Muscle layer of duodenum (tissue), 2 donors: Measurements from ENCODE around the gene VSTM2B.
"Not testable (repeated sequence)": the region's sequence is repeated elsewhere in the genome, so short reads cannot be mapped to it uniquely, and the experiment has no call there.

ENCODE experiments used
- H3K27ac ChIP-seq: one replicate; pipeline ENCODE4 v1.7.0; 2013; ENCODE audit warnings: mild to moderate bottlenecking, low read length
- H3K27me3 ChIP-seq: one replicate; pipeline ENCODE4 v1.7.0; 2013; ENCODE audit warnings: low read depth, mild to moderate bottlenecking, control low read depth, low read length
- H3K36me3 ChIP-seq, 2 donors: one replicate each; pipeline ENCODE4 v1.7.0; 2013; ENCODE audit warnings: low read length in 2 of 2, control low read depth in 1 of 2, mild to moderate bottlenecking in 1 of 2; ENCODE audit not compliant: insufficient read depth in 2 of 2, control insufficient read depth in 1 of 2
- H3K4me1 ChIP-seq, 2 donors: one replicate each; pipeline ENCODE4 v1.7.0; 2013; ENCODE audit warnings: low read length in 2 of 2, mild to moderate bottlenecking in 2 of 2, control low read depth in 1 of 2, moderate library complexity in 1 of 2; ENCODE audit not compliant: insufficient read depth in 2 of 2, control insufficient read depth in 1 of 2
- H3K4me3 ChIP-seq, 2 donors: one replicate each; pipeline ENCODE4 v1.7.0; 2013; ENCODE audit warnings: low read length in 2 of 2, low read depth in 1 of 2, mild to moderate bottlenecking in 1 of 2
- H3K9me3 ChIP-seq, 2 donors: one replicate each; pipeline ENCODE4 v1.7.0; 2013; ENCODE audit warnings: low read length in 2 of 2, control low read depth in 1 of 2, mild to moderate bottlenecking in 1 of 2; ENCODE audit not compliant: control insufficient read depth in 1 of 2
- donor health status: healthy.

The VSTM2B gene

GRCh38 chr19:29542776-29543175 lies 17.0 kb downstream of the VSTM2B start:
- no peaks in the 10 kb centered on the region for H3K27me3 ChIP-seq

GRCh38 chr19:29543381-29543780 lies 17.6 kb downstream of the VSTM2B start:
- Histone ChIP-seq H3K4me1 (no peaks in the 10 kb centered on the region), H3K27me3 (no peaks in the 10 kb centered on the region), H3K9me3 (no peaks in the 10 kb centered on the region), H3K4me3 (no peak overlapping the region), H3K27ac (no peak overlapping the region), H3K36me3 (no peaks in the 10 kb centered on the region)

More at GRCh38 chr19:29542776-29543175, 17.0 kb downstream of the VSTM2B start:
- Histone ChIP-seq H3K27ac (no peak overlapping the region), H3K4me3 (no peak overlapping the region), H3K4me1 (no peaks in the 10 kb centered on the region), H3K36me3 (no peaks in the 10 kb centered on the region), H3K9me3 (no peaks in the 10 kb centered on the region)

GRCh38 chr19:29544656-29545360 lies 19.0 kb downstream of the VSTM2B start:
- H3K9me3 ChIP-seq = no peaks in the 10 kb centered on the region
- no peaks in the 10 kb centered on the region for H3K36me3 ChIP-seq
- H3K4me3 ChIP-seq = no peak overlapping the region
- no peaks in the 10 kb centered on the region for H3K4me1 ChIP-seq
- no peak overlapping the region for H3K27ac ChIP-seq
- no peaks in the 10 kb centered on the region for H3K27me3 ChIP-seq

GRCh38 chr19:29545447-29545846 lies 19.7 kb downstream of the VSTM2B start:
- H3K27ac ChIP-seq, H3K9me3 ChIP-seq, H3K4me1 ChIP-seq, H3K4me3 ChIP-seq, H3K36me3 ChIP-seq, H3K27me3 ChIP-seq: not testable (repeated sequence)

GRCh38 chr19:29545866-29546582 lies 20.2 kb downstream of the VSTM2B start:
- H3K27ac ChIP-seq = no peak overlapping the region

GRCh38 chr19:29546583-29547190 lies 20.9 kb downstream of the VSTM2B start:
- no peaks in the 10 kb centered on the region for H3K4me1 ChIP-seq
- H3K27me3 ChIP-seq = no peaks in the 10 kb centered on the region
- H3K9me3 ChIP-seq = no peaks in the 10 kb centered on the region
- H3K4me3 ChIP-seq = no peak overlapping the region
- H3K27ac ChIP-seq = no peak overlapping the region
- no peaks in the 10 kb centered on the region for H3K36me3 ChIP-seq

More at GRCh38 chr19:29545866-29546582, 20.2 kb downstream of the VSTM2B start:
- H3K9me3 ChIP-seq = no peaks in the 10 kb centered on the region
- H3K36me3 ChIP-seq = no peaks in the 10 kb centered on the region
- H3K27me3 ChIP-seq = no peaks in the 10 kb centered on the region
- no peak overlapping the region for H3K4me3 ChIP-seq
- no peaks in the 10 kb centered on the region for H3K4me1 ChIP-seq

- Histone ChIP-seq H3K27me3 (no peaks in the 10 kb centered on the region), H3K4me1 (no peaks in the 10 kb centered on the region), H3K9me3 (peaks cover 0 to under 1% of the 10 kb centered on the region in 2 donors), H3K4me3 (no peak overlapping the region), H3K36me3 (no peaks in the 10 kb centered on the region), H3K27ac (no peak overlapping the region)
Observed at GRCh38 chr19:29547361-29547960, 21.7 kb downstream of the VSTM2B start.

- Histone ChIP-seq H3K36me3 (no peaks in the 10 kb centered on the region), H3K4me3 (no peak overlapping the region), H3K9me3 (peaks cover 0 to 6% of the 10 kb centered on the region in 2 donors), H3K4me1 (no peaks in the 10 kb centered on the region), H3K27me3 (no peaks in the 10 kb centered on the region), H3K27ac (no peak overlapping the region)
Observed at GRCh38 chr19:29547981-29548380, 22.2 kb downstream of the VSTM2B start.

GRCh38 chr19:29548483-29549085 lies 22.8 kb downstream of the VSTM2B start:
- Histone ChIP-seq H3K27me3 (no peaks in the 10 kb centered on the region), H3K27ac (no peak overlapping the region), H3K4me1 (no peaks in the 10 kb centered on the region)

GRCh38 chr19:29549105-29550070 lies 23.6 kb downstream of the VSTM2B start:
- Histone ChIP-seq H3K4me3 (no peak overlapping the region), H3K27ac (no peak overlapping the region), H3K27me3 (no peaks in the 10 kb centered on the region), H3K4me1 (no peaks in the 10 kb centered on the region), H3K36me3 (no peaks in the 10 kb centered on the region), H3K9me3 (peaks cover 0 to 19% of the 10 kb centered on the region in 2 donors)

More at GRCh38 chr19:29548483-29549085, 22.8 kb downstream of the VSTM2B start:
- Histone ChIP-seq H3K36me3 (no peaks in the 10 kb centered on the region), H3K9me3 (peaks cover 0 to 11% of the 10 kb centered on the region in 2 donors), H3K4me3 (no peak overlapping the region)
